Body of pancreas (tissue), 4 donors: ENCODE measurements around the gene ASTN2.

Experiments
- POLR2A ChIP-seq, 3 donors: fragments of 450-650 bp; IDR thresholded peaks; one replicate each; pipeline ENCODE4 v1.6.1; 2016; ENCODE audit warnings: antibody characterized with exemption in 3 of 3, mild to moderate bottlenecking in 2 of 3
- TF ChIP-seq, protein P1 (sequence below), 7 experiments: fragments of 450-650 bp in 4 of 7; fragments of 200-600 bp in 3 of 7; sonication (generic) in 3 of 7; IDR thresholded peaks; one replicate each; pipeline ENCODE4 v1.5.1; 2016 to 2019; ENCODE audit warnings: antibody characterized with exemption in 7 of 7

DNA sequence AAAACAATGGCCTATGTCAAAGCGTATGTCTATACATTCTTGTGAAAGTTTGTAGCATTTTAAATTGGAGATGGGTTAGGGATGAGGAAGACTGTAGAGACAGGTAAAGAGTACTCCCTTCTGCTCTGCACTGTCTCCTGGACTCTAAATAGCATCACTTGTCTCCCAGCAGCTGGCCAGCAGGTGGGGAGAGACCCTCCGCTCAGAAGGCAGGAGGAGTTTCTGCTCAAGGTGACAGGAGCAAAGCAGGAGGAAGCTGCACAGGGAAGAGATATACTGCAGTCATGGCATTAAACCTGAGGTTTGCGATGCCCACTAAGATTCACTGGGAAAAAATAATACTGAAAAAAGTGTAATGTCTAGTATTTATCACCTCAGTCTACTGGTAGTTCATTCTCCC lies 10.7 kb upstream of the ASTN2 start:
- TF ChIP-seq, protein P1, sequence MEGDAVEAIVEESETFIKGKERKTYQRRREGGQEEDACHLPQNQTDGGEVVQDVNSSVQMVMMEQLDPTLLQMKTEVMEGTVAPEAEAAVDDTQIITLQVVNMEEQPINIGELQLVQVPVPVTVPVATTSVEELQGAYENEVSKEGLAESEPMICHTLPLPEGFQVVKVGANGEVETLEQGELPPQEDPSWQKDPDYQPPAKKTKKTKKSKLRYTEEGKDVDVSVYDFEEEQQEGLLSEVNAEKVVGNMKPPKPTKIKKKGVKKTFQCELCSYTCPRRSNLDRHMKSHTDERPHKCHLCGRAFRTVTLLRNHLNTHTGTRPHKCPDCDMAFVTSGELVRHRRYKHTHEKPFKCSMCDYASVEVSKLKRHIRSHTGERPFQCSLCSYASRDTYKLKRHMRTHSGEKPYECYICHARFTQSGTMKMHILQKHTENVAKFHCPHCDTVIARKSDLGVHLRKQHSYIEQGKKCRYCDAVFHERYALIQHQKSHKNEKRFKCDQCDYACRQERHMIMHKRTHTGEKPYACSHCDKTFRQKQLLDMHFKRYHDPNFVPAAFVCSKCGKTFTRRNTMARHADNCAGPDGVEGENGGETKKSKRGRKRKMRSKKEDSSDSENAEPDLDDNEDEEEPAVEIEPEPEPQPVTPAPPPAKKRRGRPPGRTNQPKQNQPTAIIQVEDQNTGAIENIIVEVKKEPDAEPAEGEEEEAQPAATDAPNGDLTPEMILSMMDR (IDR thresholded peaks at IDR 0.05) = no peak
- TF ChIP-seq POLR2A (IDR thresholded peaks at IDR 0.05) = no peak
